ENCODE results near the gene SECISBP2L. TPM values are rescaled to one million over a fixed set of nuclear protein-coding genes. Genes with fewer than 3 reads are reported as not detected.

Gene SECISBP2L
- total and polyA plus RNA-seq, 10 of the 15 experiments (the other 5 are each of a cell fraction or from before 2014, with no cell fraction given) = 1.4 to 24.2 (median 10.4) TPM

GRCh38 chr15:49083401-49084284 is 37.4 kb upstream of the SECISBP2L start (continued):
- TF ChIP-seq RB1 (IDR thresholded peaks at IDR 0.05; ENCODE audit: borderline replicate concordance) (no peak), MXI1 (IDR thresholded peaks at IDR 0.05; ENCODE audit: low read depth, low read length) (no peak)

GRCh38 chr15:49082960-49083359 is 36.7 kb upstream of the SECISBP2L start:
- ATAC-seq (no peak), FAIRE-seq (no peak), DNase-seq (ENCODE audit: low read depth, low spot score) (no peak)
- H3K9ac ChIP-seq (ENCODE audit: control insufficient read depth, insufficient read depth, low read length) = no peak overlapping the region
- CTCF ChIA-PET = interaction anchor here (0.5 to 1.4 kb wide), 2 partner anchors 14 to 509 kb away, joined by 3 to 4 read pairs; no protein-coding TSS in a partner anchor
- no peak overlapping the region for H2AFZ ChIP-seq (ENCODE audit: control insufficient read depth, low read depth, low read length)
- no peak overlapping the region for H3K4me3 ChIP-seq
- no peaks in the 10 kb centered on the region for H3K36me3 ChIP-seq (ENCODE audit: control insufficient read depth in 2 of 2, insufficient read depth in 2 of 2, low read length in 1 of 2)
- 0% methylated on average over 1 of the region's 1 CpG for WGBS (ENCODE audit: insufficient coverage, insufficient replicate concordance, low lambda C conversion rate, missing lambda C conversion rate)
- RAD21 ChIA-PET (ENCODE audit: unreplicated experiment) = no interaction called here
- no TSS peak for BruUV-seq (replicated peaks)
- H3K79me2 ChIP-seq (ENCODE audit: control insufficient read depth, insufficient read depth, low read length) = no peaks in the 10 kb centered on the region
- no peaks in the 10 kb centered on the region for H3K27me3 ChIP-seq (replicated peaks in 1 of 2; ENCODE audit: control insufficient read depth in 2 of 2, insufficient read depth in 2 of 2, low read length in 1 of 2)
- no peaks in the 10 kb centered on the region for H4K20me1 ChIP-seq (ENCODE audit: control insufficient read depth, insufficient read depth)
- H3K4me2 ChIP-seq (ENCODE audit: control insufficient read depth, insufficient read depth) = no peak overlapping the region
- no peaks in the 10 kb centered on the region for H3K4me1 ChIP-seq (ENCODE audit: control insufficient read depth, insufficient read depth, low read length)
- intact Hi-C loops (cut with micrococcal nuclease; ENCODE audit: unreplicated experiment) (no loop called here), in situ Hi-C loops (cut with MboI) (no loop called here)
- no peak overlapping the region for H3K27ac ChIP-seq (ENCODE audit: control insufficient read depth, insufficient read depth)
- POLR2A ChIA-PET = no interaction called here
- no peaks in the 10 kb centered on the region for H3K9me3 ChIP-seq (replicated peaks; ENCODE audit: control insufficient read depth, insufficient read depth, low read length)
- SMC1A ChIA-PET (ENCODE audit: uncharacterized antibody, unreplicated experiment) = interaction anchor here (0.8 to 1.1 kb wide), 4 partner anchors 23 to 281 kb away, joined by 3 to 4 read pairs (median 3); no protein-coding TSS in a partner anchor
- TF ChIP-seq CUX1 (IDR thresholded peaks at IDR 0.05; ENCODE audit: insufficient replicate concordance, low read depth, low read length) (no peak), ZNF207 (IDR thresholded peaks at IDR 0.05; ENCODE audit: borderline replicate concordance) (no peak), NR2F1 (conservative IDR thresholded peaks at IDR 0.05) (no peak), HDAC6 (IDR thresholded peaks at IDR 0.05; ENCODE audit: unreplicated experiment) (no peak), ZNF274 (IDR thresholded peaks at IDR 0.05; ENCODE audit: insufficient read depth, insufficient read length) (no peak), CHD1 (IDR thresholded peaks at IDR 0.05; ENCODE audit: low read depth, low read length) (no peak), ASH2L (IDR thresholded peaks at IDR 0.05; ENCODE audit: borderline replicate concordance, low read depth) (no peak), CHD4 (IDR thresholded peaks at IDR 0.05) (no peak), STAT1 (conservative IDR thresholded peaks at IDR 0.05) (no peak), PAX5 (IDR thresholded peaks at IDR 0.05; ENCODE audit: borderline replicate concordance, low read depth, low read length) (no peak), EP300 (IDR thresholded peaks at IDR 0.05; ENCODE audit: borderline replicate concordance in 1 of 2, control insufficient read depth in 1 of 2, low read depth in 2 of 2, low read length in 2 of 2) (no peak), TBL1XR1 (IDR thresholded peaks at IDR 0.05; ENCODE audit: low read depth, low read length) (no peak), NR2C2 (IDR thresholded peaks at IDR 0.05; ENCODE audit: borderline replicate concordance, control insufficient read depth, insufficient read length, low read depth) (no peak), STAT3 (IDR thresholded peaks at IDR 0.05; ENCODE audit: low read depth, low read length) (no peak), WRNIP1 (IDR thresholded peaks at IDR 0.05; ENCODE audit: borderline replicate concordance, low read depth, low read length) (no peak), NR2C1 (IDR thresholded peaks at IDR 0.05) (no peak), FOXK2 (IDR thresholded peaks at IDR 0.05) (no peak)

Data from GM12878 (cell line).